H9 (cell line): ENCODE data around the gene BPIFB4. TPM values are rescaled to one million over a fixed set of nuclear protein-coding genes. Genes with fewer than 3 reads are reported as not detected.
A peak's percentile ranks its signal among the peaks of the same experiment; 100 is the strongest.

Experiments
- DNase-seq: peaks from one replicate; pipeline ENCODE4 v3.0.0-alpha.2; 2017
- H2AFZ ChIP-seq: one replicate; pipeline ENCODE4 v1.6.1; 2013; ENCODE audit warnings: mild to moderate bottlenecking, low read length, control low read depth, moderate library complexity
- H2AK5ac ChIP-seq: 2 replicates; pipeline ENCODE4 v1.6.1; 2013; ENCODE audit warnings: low read length, control low read depth, mixed read lengths; ENCODE audit not compliant: insufficient read length
- H2BK120ac ChIP-seq: one replicate; pipeline ENCODE4 v1.6.1; 2013; ENCODE audit warnings: low read depth, mild to moderate bottlenecking, low read length, control low read depth, inconsistent platforms; ENCODE audit not compliant: poor library complexity, severe bottlenecking
- H2BK12ac ChIP-seq: 2 replicates; pipeline ENCODE4 v1.6.1; 2013; ENCODE audit warnings: low read length, control low read depth, mixed read lengths, low read depth; ENCODE audit not compliant: insufficient read length
- H2BK15ac ChIP-seq: 2 replicates; pipeline ENCODE4 v1.6.1; 2013; ENCODE audit warnings: low read depth, low read length, control low read depth
- H2BK20ac ChIP-seq: one replicate; pipeline ENCODE4 v1.6.1; 2013; ENCODE audit warnings: low read depth, mild to moderate bottlenecking, low read length, control low read depth, inconsistent platforms; ENCODE audit not compliant: poor library complexity, severe bottlenecking
- H2BK5ac ChIP-seq: 2 replicates; pipeline ENCODE4 v1.6.1; 2013; ENCODE audit warnings: low read length, control low read depth, mixed read lengths; ENCODE audit not compliant: insufficient read length
- H3K14ac ChIP-seq: 2 replicates; pipeline ENCODE4 v1.6.1; 2013; ENCODE audit warnings: low read length, control low read depth; ENCODE audit not compliant: insufficient read depth
- H3K18ac ChIP-seq: 2 replicates; pipeline ENCODE4 v1.6.1; 2013; ENCODE audit warnings: low read depth, mild to moderate bottlenecking, mixed read lengths, low read length, control low read depth; ENCODE audit not compliant: insufficient read length
- H3K23ac ChIP-seq: 2 replicates; pipeline ENCODE4 v1.6.1; 2013; ENCODE audit warnings: low read length, control low read depth, mixed read lengths, low read depth; ENCODE audit not compliant: insufficient read length
- H3K23me2 ChIP-seq: 2 replicates; pipeline ENCODE4 v1.6.1; 2013; ENCODE audit warnings: low read depth, mild to moderate bottlenecking, mixed read lengths, low read length, control low read depth; ENCODE audit not compliant: insufficient read length, poor library complexity, severe bottlenecking
- H3K27ac ChIP-seq: 2 replicates; pipeline ENCODE4 v1.5.1; 2013; ENCODE audit warnings: low read length, control low read depth, mixed read lengths, low read depth; ENCODE audit not compliant: insufficient read length
- H3K27me3 ChIP-seq: 2 replicates; pipeline ENCODE4 v1.6.1; 2013; ENCODE audit warnings: low read length, control low read depth, inconsistent platforms; ENCODE audit not compliant: insufficient read depth
- H3K4ac ChIP-seq: 2 replicates; pipeline ENCODE4 v1.6.1; 2013; ENCODE audit warnings: low read depth, mild to moderate bottlenecking, control low read depth, inconsistent platforms, low read length, moderate library complexity
- H3K4me1 ChIP-seq: 2 replicates; pipeline ENCODE4 v1.6.1; 2013; ENCODE audit warnings: low read length, control low read depth, inconsistent platforms; ENCODE audit not compliant: insufficient read depth
- H3K4me2 ChIP-seq: 2 replicates; pipeline ENCODE4 v1.6.1; 2013; ENCODE audit warnings: low read length, control low read depth, mixed read lengths; ENCODE audit not compliant: insufficient read length, insufficient read depth
- H3K56ac ChIP-seq: 2 replicates; pipeline ENCODE4 v1.6.1; 2013; ENCODE audit warnings: low read depth, mild to moderate bottlenecking, mixed read lengths, low read length, control low read depth; ENCODE audit not compliant: insufficient read length
- H3K79me1 ChIP-seq: 2 replicates; pipeline ENCODE4 v1.6.1; 2013; ENCODE audit warnings: low read depth, mild to moderate bottlenecking, moderate library complexity, low read length, control low read depth, inconsistent platforms; ENCODE audit not compliant: insufficient read depth, poor library complexity, severe bottlenecking
- H3K79me2 ChIP-seq: 2 replicates; pipeline ENCODE4 v1.6.1; 2013; ENCODE audit warnings: low read length, control low read depth, inconsistent platforms; ENCODE audit not compliant: insufficient read depth
- H3K9ac ChIP-seq: 2 replicates; pipeline ENCODE4 v1.6.1; 2013; ENCODE audit warnings: low read length, control low read depth, mixed read lengths; ENCODE audit not compliant: insufficient read length; ENCODE audit errors: extremely low read depth
- H3K9me3 ChIP-seq: one replicate; pipeline ENCODE4 v1.6.1; 2013; ENCODE audit warnings: low read depth, low read length, inconsistent platforms; ENCODE audit not compliant: control insufficient read depth
- H3T11ph ChIP-seq: one replicate; pipeline ENCODE4 v1.6.1; 2013; ENCODE audit warnings: mild to moderate bottlenecking, low read length, control low read depth, inconsistent platforms
- H4K20me1 ChIP-seq: one replicate; pipeline ENCODE4 v1.6.1; 2013; ENCODE audit not compliant: control insufficient read depth, insufficient read length, insufficient read depth
- H4K5ac ChIP-seq: 2 replicates; pipeline ENCODE4 v1.6.1; 2013; ENCODE audit warnings: low read depth, mild to moderate bottlenecking, mixed read lengths, low read length, control low read depth; ENCODE audit not compliant: insufficient read length
- H4K8ac ChIP-seq: replicated peaks from 2 replicates; pipeline ENCODE4 v1.6.1; 2013; ENCODE audit warnings: low read length, control low read depth, mixed read lengths, low read depth; ENCODE audit not compliant: insufficient read length
- H4K91ac ChIP-seq: 2 replicates; pipeline ENCODE4 v1.6.1; 2013; ENCODE audit warnings: low read depth, mild to moderate bottlenecking, moderate library complexity, mixed read lengths, low read length, control low read depth; ENCODE audit not compliant: insufficient read length
- H3K27ac Mint-ChIP-seq, 3 experiments: 2 replicates in 2 of 3; 3 replicates in 1 of 3; pipeline ENCODE4 v1.8.0; 2020 to 2021; ENCODE audit warnings: mixed read lengths in 3 of 3, mild to moderate bottlenecking in 1 of 3, moderate library complexity in 1 of 3
- H3K27me3 Mint-ChIP-seq: 2 replicates; pipeline ENCODE4 v1.8.0; 2021; ENCODE audit warnings: low read depth, mild to moderate bottlenecking, moderate library complexity, mixed read lengths
- H3K36me3 Mint-ChIP-seq, 3 experiments: 2 replicates in 2 of 3; 3 replicates in 1 of 3; pipeline ENCODE4 v1.8.0; 2020 to 2021; ENCODE audit warnings: low read depth in 3 of 3, mixed read lengths in 3 of 3; ENCODE audit not compliant: insufficient read depth in 1 of 3
- H3K4me1 Mint-ChIP-seq, 2 experiments: 2 replicates each; pipeline ENCODE4 v1.8.0; 2020; ENCODE audit warnings: mixed read lengths in 2 of 2
- H3K4me3 Mint-ChIP-seq, 2 experiments: 2 replicates in 1 of 2; 3 replicates in 1 of 2; pipeline ENCODE4 v1.8.0; 2020 to 2021; ENCODE audit warnings: mild to moderate bottlenecking in 2 of 2, mixed read lengths in 2 of 2, moderate library complexity in 1 of 2
- H3K9me3 Mint-ChIP-seq, 2 experiments: 2 replicates in 1 of 2; 3 replicates in 1 of 2; pipeline ENCODE4 v1.8.0; 2020; ENCODE audit warnings: mild to moderate bottlenecking in 2 of 2, mixed read lengths in 2 of 2, moderate library complexity in 1 of 2
- CTCF ChIP-seq: fragments of 200-600 bp; sonication (generic); conservative IDR thresholded peaks from 3 replicates; pipeline ENCODE4 v1.8.0; 2021; ENCODE audit warnings: antibody characterized with exemption, mild to moderate bottlenecking
- WGBS: extraction: QIAGEN DNeasy Blood & Tissue Kit; methylation state at CpG from one replicate; pipeline ENCODE4 v1.1.7; 2013; ENCODE audit warnings: missing lambda C conversion rate, low lambda C conversion rate, mixed read lengths; ENCODE audit not compliant: insufficient read length; ENCODE audit errors: extremely low coverage; 5-methylcytosine and 5-hydroxymethylcytosine counted together
- total RNA-seq: library from RNA; stranded (reverse); gene quantifications from 2 replicates; pipeline ENCODE4 v1.2.1, GENCODE V29; 2021

BPIFB4 gene
- total RNA-seq, 1 experiment from 2014 or later: not detected

GRCh38 chr20:33076662-33077372 lies 2.6 kb upstream of the BPIFB4 start:
- TF ChIP-seq CTCF: peak; percentile 50
- Histone ChIP-seq H3K4me2 (no peak overlapping the region), H4K91ac (no peak overlapping the region), H4K8ac (no peak overlapping the region), H3K79me1 (no peaks in the 10 kb centered on the region), H3K23ac (no peak overlapping the region), H3K9ac (no peak overlapping the region), H2BK20ac (no peak overlapping the region), H2BK5ac (no peak overlapping the region), H4K20me1 (peaks cover 2% of the 10 kb centered on the region), H3T11ph (no peak overlapping the region), H2BK12ac (no peak overlapping the region), H3K4ac (no peak overlapping the region), H3K9me3 (no peaks in the 10 kb centered on the region), H3K27ac (no peak overlapping the region), H3K4me1 (no peaks in the 10 kb centered on the region), H2AFZ (no peak overlapping the region), H3K23me2 (no peaks in the 10 kb centered on the region), H3K18ac (no peak overlapping the region), H4K5ac (no peak overlapping the region), H2AK5ac (no peak overlapping the region), H3K27me3 (no peaks in the 10 kb centered on the region), H3K14ac (no peak overlapping the region; the same call in 1 of the 2 replicates), H3K56ac (no peak overlapping the region), H2BK15ac (no peak overlapping the region), H2BK120ac (no peak overlapping the region), H3K79me2 (no peaks in the 10 kb centered on the region)
- Mint-ChIP-seq H3K4me1 (peaks cover 0 to 3% of the 10 kb centered on the region in 2 experiments; a peak in 1 of 4 replicates), H3K27ac (no peak overlapping the region; a peak in 1 of 7 replicates), H3K4me3 (no peak overlapping the region), H3K9me3 (no peaks in the 10 kb centered on the region), H3K27me3 (peaks cover 22% of the 10 kb centered on the region), H3K36me3 (no peaks in the 10 kb centered on the region)
- DNase-seq: no peak
- WGBS: no CpG with 5 or more reads among the region's 6 CpGs
